Activated naive CD4-positive, alpha-beta T cell treated with anti-CD3 and anti-CD28 coated beads for 36 hours (primary cell): Measurements from ENCODE around the gene TLDC2. TPM values are rescaled to one million over a fixed set of nuclear protein-coding genes. Genes with fewer than 3 reads are reported as not detected.
"Not testable (repeated sequence)": the region's sequence is repeated elsewhere in the genome, so short reads cannot be mapped to it uniquely, and the experiment has no call there.

Source experiments
- CTCF ChIA-PET: fragments of 350-600 bp; sonication (Branson Sonifier 250); formaldehyde crosslinking; loops from one replicate; lab custom pipeline; 2021; ENCODE audit warnings: antibody characterized with exemption; lab: Charles Lee
- DNase-seq: peaks from one replicate; pipeline ENCODE4 v3.0.0-alpha.2; 2020
- H3K27ac Mint-ChIP-seq: one replicate; pipeline ENCODE4 v1.8.0; 2021; ENCODE audit warnings: mild to moderate bottlenecking, mixed read lengths
- H3K27me3 Mint-ChIP-seq: one replicate; pipeline ENCODE4 v1.8.0; 2021; ENCODE audit warnings: low read depth, mixed read lengths
- H3K36me3 Mint-ChIP-seq: one replicate; pipeline ENCODE4 v1.8.0; 2021; ENCODE audit warnings: low read depth, mixed read lengths
- H3K4me1 Mint-ChIP-seq: one replicate; pipeline ENCODE4 v1.8.0; 2021; ENCODE audit warnings: low read depth, mixed read lengths
- H3K4me3 Mint-ChIP-seq: one replicate; pipeline ENCODE4 v1.8.0; 2021; ENCODE audit warnings: mild to moderate bottlenecking, moderate library complexity, mixed read lengths
- H3K9me3 Mint-ChIP-seq: one replicate; pipeline ENCODE4 v1.8.0; 2021; ENCODE audit warnings: mixed read lengths
- intact Hi-C: fragments of 100-400 bp; cut with micrococcal nuclease; formaldehyde crosslinking; loops from one replicate; pipeline ENCODE4 v1.15.1; 2023
- total RNA-seq, 2 experiments: library from RNA; stranded (reverse); gene quantifications; one replicate each; pipeline ENCODE4 v1.2.3, GENCODE V29; 2021

Gene TLDC2
- total RNA-seq, 2 experiments from 2014 or later, result not detected

DNA sequence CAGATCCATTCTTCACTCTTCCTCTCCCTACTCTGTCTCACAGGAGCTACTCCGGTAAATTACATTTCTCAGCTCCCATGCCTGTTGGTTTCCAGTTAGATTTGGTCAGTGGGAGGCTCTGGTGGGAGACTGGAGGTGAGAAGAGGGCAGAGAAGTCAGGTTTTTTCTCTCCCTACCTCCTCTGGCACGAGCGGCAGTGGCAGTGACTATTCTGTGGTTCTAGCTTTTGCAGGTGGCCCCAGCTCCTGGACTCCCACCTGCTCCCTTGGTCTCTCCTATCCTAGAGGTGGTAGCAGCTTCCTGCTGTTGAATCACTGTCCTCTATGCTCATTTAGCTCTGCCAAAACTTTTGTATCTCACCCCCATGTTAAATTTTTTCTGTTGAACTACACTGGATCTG is 17.9 kb downstream of the TLDC2 start:
- no peak for DNase-seq
- H3K27ac Mint-ChIP-seq, result peak overlapping the region; percentile 46
- no peak overlapping the region for H3K4me3 Mint-ChIP-seq
- peaks cover 13% of the 10 kb centered on the region for H3K36me3 Mint-ChIP-seq
- no peaks in the 10 kb centered on the region for H3K27me3 Mint-ChIP-seq
- no peaks in the 10 kb centered on the region for H3K9me3 Mint-ChIP-seq
- intact Hi-C loops, result no loop called here
- H3K4me1 Mint-ChIP-seq, result peaks cover 14% of the 10 kb centered on the region
- CTCF ChIA-PET, result interaction anchor here (0.6 to 1.7 kb wide), 2 partner anchors 120 to 349 kb away, joined by 3 to 6 read pairs; partner anchors contain the start of gene DSN1

DNA sequence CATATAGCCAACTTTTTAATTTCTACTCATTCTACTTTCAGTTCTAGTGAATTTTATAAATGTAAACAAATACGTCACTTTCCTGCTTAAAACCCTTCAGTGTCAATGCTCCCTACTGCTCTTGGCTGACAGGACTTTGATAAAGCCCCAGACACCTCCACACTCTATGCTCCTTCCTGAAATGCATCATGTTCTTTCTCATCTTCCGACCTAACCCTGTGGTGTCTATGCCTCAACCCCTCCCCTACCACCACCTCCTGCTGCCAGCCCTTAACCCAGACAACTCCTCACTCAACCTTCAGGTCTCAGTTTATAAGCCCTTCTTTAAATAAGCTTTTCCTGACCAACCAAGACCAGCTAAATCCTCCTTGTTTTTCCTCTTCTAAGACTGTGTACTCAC is 19.1 kb downstream of the TLDC2 start:
- CTCF ChIA-PET, result interaction anchor here (0.5 to 1.7 kb wide), 3 partner anchors 11 to 121 kb away, joined by 3 to 6 read pairs (median 3); partner anchors contain the start of gene DSN1
- Mint-ChIP-seq H3K27me3 (no peaks in the 10 kb centered on the region), H3K4me1 (peaks cover 14% of the 10 kb centered on the region), H3K9me3 (no peaks in the 10 kb centered on the region), H3K27ac (peak overlapping the region; percentile 52), H3K4me3 (no peak overlapping the region), H3K36me3 (peaks cover 18% of the 10 kb centered on the region)
- no peak for DNase-seq
- intact Hi-C loops, result no loop called here

DNA sequence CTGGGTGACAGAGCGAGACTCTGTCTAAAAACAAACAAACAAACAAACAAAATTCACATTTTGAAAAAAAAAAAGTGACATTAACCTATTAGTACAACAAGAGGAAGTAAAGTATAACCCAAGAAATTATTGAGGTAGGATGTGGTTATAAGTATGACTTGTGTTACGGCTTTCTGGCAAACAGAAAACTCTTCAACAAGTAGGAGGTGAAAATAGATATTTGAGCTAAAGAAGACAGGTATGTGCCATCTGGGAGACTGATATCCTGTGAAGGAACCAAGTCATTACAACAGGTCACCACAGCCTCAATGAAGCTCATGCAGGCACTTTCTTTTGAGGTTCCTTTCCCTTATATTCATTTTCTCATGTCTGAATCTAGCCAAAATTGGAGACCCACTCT is 28.8 kb downstream of the TLDC2 start:
- Mint-ChIP-seq H3K27me3 (no peaks in the 10 kb centered on the region), H3K9me3 (no peaks in the 10 kb centered on the region), H3K4me1 (peaks cover 16% of the 10 kb centered on the region), H3K4me3 (no peak overlapping the region), H3K36me3 (peaks cover 20% of the 10 kb centered on the region), H3K27ac (peak overlapping the region; percentile 80)
- DNase-seq, result no peak
- intact Hi-C loops, result no loop called here
- CTCF ChIA-PET, result interaction anchor here (0.6 to 6.3 kb wide), 4 partner anchors 15 to 1373 kb away, joined by 3 to 36 read pairs (median 4); no protein-coding TSS in a partner anchor

DNA sequence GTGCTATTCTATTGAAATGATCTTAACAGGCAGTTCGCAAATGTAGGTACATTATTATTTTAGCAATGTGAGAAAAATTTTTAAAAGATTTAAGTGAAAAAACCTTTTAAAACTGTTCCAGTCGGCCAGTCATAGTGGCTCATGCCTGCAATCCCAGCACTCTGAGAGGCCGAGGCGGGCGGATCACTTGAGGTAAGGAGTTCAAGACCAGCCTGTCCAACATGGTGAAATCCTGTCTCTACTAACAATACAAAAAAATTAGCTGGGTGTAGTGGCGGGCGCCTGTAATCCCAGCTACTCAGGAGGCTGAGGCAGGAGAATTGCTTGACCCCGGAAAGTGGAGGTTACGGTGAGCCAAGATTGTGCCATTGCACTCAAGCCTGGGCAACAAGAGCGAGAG is 29.6 kb downstream of the TLDC2 start:
- H3K27me3 Mint-ChIP-seq, H3K9me3 Mint-ChIP-seq, intact Hi-C loops, DNase-seq, H3K4me3 Mint-ChIP-seq: not testable (repeated sequence)
- Mint-ChIP-seq H3K36me3 (peaks cover 21% of the 10 kb centered on the region), H3K27ac (peak overlapping the region; percentile 56), H3K4me1 (peaks cover 16% of the 10 kb centered on the region)
- CTCF ChIA-PET, result interaction anchor here (0.6 to 6.3 kb wide), 2 partner anchors 11 to 14 kb away, joined by 3 to 36 read pairs; no protein-coding TSS in a partner anchor

DNA sequence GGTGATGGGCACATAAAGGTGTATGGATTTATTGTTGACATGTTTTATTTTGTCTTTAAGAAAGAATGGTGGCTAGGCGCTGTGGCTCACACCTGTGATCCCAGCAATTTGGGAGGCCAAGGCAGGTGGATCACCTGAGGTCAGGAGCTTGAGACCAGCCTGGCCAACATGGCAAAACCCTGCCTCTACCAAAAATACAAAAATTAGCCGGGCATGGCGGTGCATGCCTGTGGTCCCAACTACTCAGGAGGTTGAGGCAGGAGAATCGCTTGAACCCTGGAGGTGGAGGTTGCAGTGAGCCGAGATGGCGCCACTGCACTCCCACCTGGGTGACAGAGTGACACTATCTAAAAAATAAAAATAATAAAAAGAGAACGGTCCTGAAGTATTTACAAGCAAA is 30.1 kb downstream of the TLDC2 start:
- H3K4me1 Mint-ChIP-seq, result peaks cover 16% of the 10 kb centered on the region
- CTCF ChIA-PET, result interaction anchor here (0.6 to 6.3 kb wide), 4 partner anchors 11 to 318 kb away, joined by 3 to 36 read pairs (median 4); no protein-coding TSS in a partner anchor
- intact Hi-C loops, H3K9me3 Mint-ChIP-seq, DNase-seq, H3K4me3 Mint-ChIP-seq, H3K27me3 Mint-ChIP-seq: not testable (repeated sequence)
- H3K36me3 Mint-ChIP-seq, result peaks cover 22% of the 10 kb centered on the region
- peak overlapping the region; percentile 56 for H3K27ac Mint-ChIP-seq

DNA sequence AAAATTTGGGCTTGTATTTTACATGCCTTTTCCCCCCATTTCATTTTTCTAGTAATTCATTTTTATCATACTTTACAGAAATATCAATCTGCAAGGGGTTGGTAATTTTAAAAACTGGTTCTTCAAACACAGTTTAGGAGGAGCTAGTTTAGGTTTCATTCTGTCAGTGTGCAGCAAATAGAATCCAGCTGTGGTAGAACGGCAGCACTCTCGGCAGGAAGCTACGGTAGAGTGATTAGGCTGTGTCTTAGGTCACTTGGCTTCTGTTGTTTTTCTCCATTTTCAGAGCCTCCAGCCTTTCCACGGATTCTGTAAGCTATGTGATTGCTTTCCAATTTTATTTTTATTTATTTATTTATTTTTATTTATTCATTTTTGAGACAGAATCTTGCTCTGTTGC is 32.7 kb downstream of the TLDC2 start:
- H3K4me3 Mint-ChIP-seq, result no peak overlapping the region
- H3K27me3 Mint-ChIP-seq, result no peaks in the 10 kb centered on the region
- H3K36me3 Mint-ChIP-seq, result peaks cover 19% of the 10 kb centered on the region
- intact Hi-C loops, result no loop called here
- peaks cover 16% of the 10 kb centered on the region for H3K4me1 Mint-ChIP-seq
- no peaks in the 10 kb centered on the region for H3K9me3 Mint-ChIP-seq
- no peak overlapping the region for H3K27ac Mint-ChIP-seq
- DNase-seq, result no peak
- CTCF ChIA-PET, result interaction anchor here (0.7 to 6.3 kb wide), 2 partner anchors 11 to 120 kb away, joined by 3 to 36 read pairs; no protein-coding TSS in a partner anchor

DNA sequence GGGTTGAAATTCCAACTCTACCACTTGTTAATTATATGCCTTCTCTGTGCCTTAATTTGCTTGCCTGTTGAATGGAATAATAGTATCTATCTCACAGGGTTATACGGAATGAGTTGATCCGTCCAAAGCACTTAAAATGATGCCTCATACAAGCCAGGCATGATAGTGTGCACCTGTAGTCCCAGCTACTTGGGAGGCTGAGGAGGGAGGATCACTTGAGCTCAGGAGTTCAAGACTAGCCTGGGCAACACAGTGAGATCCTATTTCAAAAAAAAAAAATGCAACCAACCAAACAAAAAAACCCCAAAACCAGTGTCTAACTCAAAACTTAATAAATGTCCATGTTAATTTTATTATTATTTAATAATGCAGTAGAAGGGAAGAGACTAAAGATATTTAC is 40.3 kb downstream of the TLDC2 start:
- peaks cover 8% of the 10 kb centered on the region for H3K4me1 Mint-ChIP-seq
- DNase-seq, result no peak
- H3K27me3 Mint-ChIP-seq, result no peaks in the 10 kb centered on the region
- CTCF ChIA-PET, result interaction anchor here (1.2 kb wide), 1 partner anchor 14 kb away, joined by 3 read pairs; no protein-coding TSS in a partner anchor
- intact Hi-C loops, result no loop called here
- H3K9me3 Mint-ChIP-seq, result no peaks in the 10 kb centered on the region
- H3K27ac Mint-ChIP-seq, result no peak overlapping the region
- peaks cover 12% of the 10 kb centered on the region for H3K36me3 Mint-ChIP-seq
- H3K4me3 Mint-ChIP-seq, result no peak overlapping the region

DNA sequence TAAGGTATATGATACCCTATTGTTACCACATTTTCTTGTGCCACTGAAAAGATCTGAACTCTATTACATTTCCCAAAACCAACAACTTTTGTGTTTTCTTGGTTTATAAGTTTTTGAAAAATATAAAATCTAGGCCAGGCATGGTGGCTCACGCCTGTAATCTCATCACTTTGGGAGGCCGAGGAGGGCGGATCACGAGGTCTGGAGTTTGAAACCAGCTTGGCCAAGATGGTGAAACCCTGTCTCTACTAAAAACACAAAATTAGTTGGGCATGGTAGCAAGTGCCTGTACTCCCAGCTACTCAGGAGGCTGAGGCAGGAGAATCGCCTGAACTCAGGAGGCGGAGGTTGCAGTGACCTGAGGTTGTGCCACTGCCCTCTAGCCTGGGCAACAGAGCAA is 41.3 kb downstream of the TLDC2 start:
- H3K27ac Mint-ChIP-seq, result no peak overlapping the region
- DNase-seq, result no peak
- H3K36me3 Mint-ChIP-seq, result peaks cover 12% of the 10 kb centered on the region
- CTCF ChIA-PET, result interaction anchor here (0.6 to 5.8 kb wide), 3 partner anchors 11 to 164 kb away, joined by 3 to 36 read pairs (median 4); no protein-coding TSS in a partner anchor
- intact Hi-C loops, result no loop called here
- H3K4me3 Mint-ChIP-seq, result no peak overlapping the region
- no peaks in the 10 kb centered on the region for H3K9me3 Mint-ChIP-seq
- peaks cover 8% of the 10 kb centered on the region for H3K4me1 Mint-ChIP-seq
- H3K27me3 Mint-ChIP-seq, result no peaks in the 10 kb centered on the region

DNA sequence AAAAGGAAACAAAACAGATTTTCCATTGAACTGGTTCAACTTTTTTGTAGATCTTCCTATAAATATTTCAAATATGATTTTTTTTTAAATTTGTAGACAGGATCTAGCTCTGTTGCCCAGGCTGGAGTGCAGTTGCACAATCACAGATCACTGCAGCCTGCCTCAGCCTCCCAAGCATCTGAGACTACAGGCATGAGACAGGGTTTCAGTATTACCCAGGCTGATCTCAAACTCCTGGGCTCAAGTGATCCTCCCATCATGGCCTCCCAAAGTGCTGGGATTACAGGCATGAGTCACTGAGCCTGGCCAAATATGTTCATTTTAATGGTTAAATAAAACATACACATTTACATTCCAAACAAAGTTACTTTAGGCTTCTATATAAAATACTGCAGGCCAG is 42.0 kb downstream of the TLDC2 start:
- H3K4me3 Mint-ChIP-seq, result no peak overlapping the region
- no peaks in the 10 kb centered on the region for H3K27me3 Mint-ChIP-seq
- intact Hi-C loops, result loop anchor here (2.0 kb wide), 1 partner anchor 145 kb away; the partner anchor contains the start of gene DSN1
- H3K36me3 Mint-ChIP-seq, result peaks cover 10% of the 10 kb centered on the region
- peaks cover 6% of the 10 kb centered on the region for H3K4me1 Mint-ChIP-seq
- no peak overlapping the region for H3K27ac Mint-ChIP-seq
- DNase-seq, result peak; percentile 37
- CTCF ChIA-PET, result interaction anchor here (0.6 to 5.8 kb wide), 5 partner anchors 12 to 165 kb away, joined by 3 to 36 read pairs (median 4); no protein-coding TSS in a partner anchor
- H3K9me3 Mint-ChIP-seq, result no peaks in the 10 kb centered on the region

DNA sequence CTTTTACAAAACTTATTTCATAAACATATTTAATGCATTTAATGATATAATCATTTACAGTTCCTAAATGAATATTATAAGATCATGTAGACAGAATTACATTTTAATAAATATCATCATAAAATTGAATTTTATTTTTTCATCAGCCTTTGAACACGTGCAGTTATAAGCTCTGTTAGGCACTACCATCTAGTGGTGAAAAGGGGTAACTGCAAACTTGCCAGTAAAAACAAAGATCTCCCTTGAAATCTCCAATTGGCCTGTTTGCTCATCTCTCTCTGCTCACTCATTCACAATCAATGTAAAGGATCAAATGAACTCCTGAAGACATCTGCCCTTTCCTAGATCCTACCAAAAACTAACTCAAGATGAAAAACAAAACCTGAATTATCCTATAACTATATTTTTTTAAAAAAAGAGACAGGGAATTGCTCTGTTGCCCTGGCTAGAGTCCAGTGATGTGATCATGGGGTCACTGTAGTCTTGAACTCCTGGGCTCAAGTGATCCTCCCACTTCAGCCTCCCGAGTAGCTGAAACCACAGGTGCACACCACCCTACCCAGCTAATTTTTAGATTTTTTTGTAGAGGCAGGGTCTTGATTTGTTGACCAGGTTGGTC is 43.9 kb downstream of the TLDC2 start:
- Mint-ChIP-seq H3K9me3 (no peaks in the 10 kb centered on the region), H3K36me3 (peaks cover 9% of the 10 kb centered on the region), H3K27me3 (no peaks in the 10 kb centered on the region), H3K4me1 (peaks cover 17% of the 10 kb centered on the region), H3K27ac (peak overlapping the region; percentile 67), H3K4me3 (no peak overlapping the region)
- DNase-seq, result peak; percentile 43
- CTCF ChIA-PET, result interaction anchor here (0.9 to 5.8 kb wide), 10 partner anchors 9 to 154 kb away, joined by 3 to 36 read pairs (median 4); no protein-coding TSS in a partner anchor
- intact Hi-C loops, result loop anchor here (2.0 kb wide), 1 partner anchor 147 kb away; the partner anchor contains the start of gene DSN1

DNA sequence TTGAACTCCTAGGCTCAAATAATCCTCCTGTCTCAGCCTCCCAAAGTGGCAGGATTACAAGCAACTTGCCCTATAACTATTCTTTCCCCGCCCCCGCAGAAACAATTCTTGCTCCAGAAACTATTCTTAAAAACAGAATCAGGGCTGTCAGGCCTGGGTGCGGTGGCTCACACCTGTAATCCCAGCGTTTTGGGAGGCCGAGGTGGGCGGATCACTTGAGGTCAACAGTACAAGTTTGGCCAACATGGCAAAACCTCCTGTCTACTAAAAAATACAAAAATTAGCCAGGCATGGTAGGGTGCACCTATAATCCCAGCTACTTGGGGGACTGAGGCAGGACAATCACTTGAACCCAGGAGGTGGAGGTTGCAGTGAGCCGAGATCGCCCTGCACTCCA is 44.4 kb downstream of the TLDC2 start:
- no peak overlapping the region for H3K27ac Mint-ChIP-seq
- H3K4me1 Mint-ChIP-seq, result peaks cover 22% of the 10 kb centered on the region
- CTCF ChIA-PET, result interaction anchor here (0.9 to 5.8 kb wide), 10 partner anchors 8 to 154 kb away, joined by 3 to 36 read pairs (median 3); no protein-coding TSS in a partner anchor
- peaks cover 9% of the 10 kb centered on the region for H3K36me3 Mint-ChIP-seq
- H3K9me3 Mint-ChIP-seq, result no peaks in the 10 kb centered on the region
- no peaks in the 10 kb centered on the region for H3K27me3 Mint-ChIP-seq
- no peak for DNase-seq
- intact Hi-C loops, result no loop called here
- no peak overlapping the region for H3K4me3 Mint-ChIP-seq

DNA sequence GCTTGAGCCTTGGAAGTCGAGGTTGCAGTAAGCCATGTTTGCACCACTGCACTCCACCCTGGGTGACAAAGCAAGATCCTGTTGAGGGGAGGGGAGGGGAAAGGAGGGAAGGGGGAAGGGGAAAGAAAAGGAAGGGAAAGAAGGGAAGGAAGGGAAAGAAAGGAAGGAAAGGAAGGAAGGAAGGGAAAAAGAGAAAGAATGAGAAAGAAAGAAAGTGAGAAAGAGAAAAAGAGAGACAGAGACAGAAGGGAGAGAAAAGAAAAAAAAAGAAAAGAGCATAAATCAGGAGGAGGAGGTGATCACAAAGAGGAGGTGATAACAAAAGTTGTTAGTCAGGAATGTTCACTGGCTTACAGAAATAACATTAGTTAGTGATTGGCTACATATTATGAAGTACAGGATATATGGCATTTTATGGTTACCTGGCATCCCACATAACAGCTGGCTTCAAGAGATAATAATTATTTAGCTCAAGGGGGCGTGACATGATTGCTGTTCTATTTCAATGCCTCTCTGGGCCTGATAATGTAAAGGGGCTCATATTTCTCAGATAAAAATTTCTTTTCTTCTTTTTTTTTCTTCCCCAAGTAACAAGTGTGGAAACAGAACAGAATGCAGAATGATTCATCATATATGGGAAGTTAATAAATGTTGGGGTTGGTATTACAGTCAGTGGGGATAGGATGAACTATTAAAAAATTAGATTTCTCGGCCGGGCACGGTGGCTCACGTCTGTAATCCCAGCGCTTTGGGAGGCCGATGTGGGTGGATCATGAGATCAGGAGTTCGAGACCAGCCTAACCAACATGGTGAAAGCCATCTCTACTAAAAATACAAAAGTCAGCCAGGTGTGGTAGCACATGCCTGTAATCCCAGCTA is 48.5 kb downstream of the TLDC2 start:
- H3K4me3 Mint-ChIP-seq, result no peak overlapping the region
- DNase-seq, result no peak
- intact Hi-C loops, result no loop called here
- H3K9me3 Mint-ChIP-seq, result no peaks in the 10 kb centered on the region
- CTCF ChIA-PET, result no interaction called here
- H3K4me1 Mint-ChIP-seq, result peaks cover 41% of the 10 kb centered on the region
- peaks cover 27% of the 10 kb centered on the region for H3K36me3 Mint-ChIP-seq
- no peaks in the 10 kb centered on the region for H3K27me3 Mint-ChIP-seq
- peak overlapping the region; percentile 62 for H3K27ac Mint-ChIP-seq
